ENCODE results near the gene ACAP3.

The ACAP3 gene

DNA sequence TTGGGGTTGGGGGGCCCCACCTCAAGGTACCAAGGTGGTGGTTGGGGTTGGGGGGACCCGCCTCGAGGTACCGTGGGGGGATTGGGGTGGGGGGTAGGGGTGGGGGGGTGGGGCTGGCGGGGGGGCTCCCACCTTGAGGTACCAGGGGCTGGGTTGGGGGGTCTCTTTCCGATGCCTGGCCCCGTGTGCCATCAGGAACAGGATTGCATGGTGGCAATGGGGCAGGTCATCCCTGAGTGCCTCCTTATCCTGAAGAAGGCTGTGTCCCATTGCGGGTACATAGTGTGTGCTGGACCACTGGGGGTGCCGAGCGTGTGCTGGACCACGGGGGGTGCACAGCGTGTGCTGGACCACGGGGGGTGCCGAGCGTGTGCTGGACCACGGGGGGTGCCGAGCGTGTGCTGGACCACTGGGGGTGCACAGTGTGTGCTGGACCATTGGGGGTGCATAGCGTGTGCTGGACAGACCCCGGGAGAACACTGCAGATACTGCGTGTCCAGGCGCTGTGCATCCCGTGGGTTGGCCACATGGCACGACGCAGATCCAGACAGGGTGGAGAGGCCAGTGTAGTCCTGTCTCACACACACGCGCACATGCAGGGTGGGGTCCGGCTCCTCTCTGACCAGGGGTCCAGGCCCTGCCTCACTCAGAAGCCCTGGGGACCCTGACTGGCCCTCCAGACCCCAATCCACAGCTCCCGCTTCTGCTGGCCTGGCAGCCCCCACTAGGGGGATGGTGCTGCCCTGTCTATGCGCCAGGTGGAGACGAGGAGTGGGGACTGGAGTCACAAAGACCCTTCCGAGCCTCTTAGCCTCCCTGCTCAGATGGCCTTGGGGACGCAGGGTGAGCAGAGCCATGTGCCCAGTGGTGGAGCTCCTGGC, 23.3 kb downstream of the ACAP3 start:
- DNase-seq = no peak

- peak; percentile 89 for DNase-seq
Measured at GRCh38 chr1:1283821-1284220, 23.9 kb downstream of the ACAP3 start.

- no peak for DNase-seq
Measured at GRCh38 chr1:1282998-1283397, 24.7 kb downstream of the ACAP3 start.

DNA sequence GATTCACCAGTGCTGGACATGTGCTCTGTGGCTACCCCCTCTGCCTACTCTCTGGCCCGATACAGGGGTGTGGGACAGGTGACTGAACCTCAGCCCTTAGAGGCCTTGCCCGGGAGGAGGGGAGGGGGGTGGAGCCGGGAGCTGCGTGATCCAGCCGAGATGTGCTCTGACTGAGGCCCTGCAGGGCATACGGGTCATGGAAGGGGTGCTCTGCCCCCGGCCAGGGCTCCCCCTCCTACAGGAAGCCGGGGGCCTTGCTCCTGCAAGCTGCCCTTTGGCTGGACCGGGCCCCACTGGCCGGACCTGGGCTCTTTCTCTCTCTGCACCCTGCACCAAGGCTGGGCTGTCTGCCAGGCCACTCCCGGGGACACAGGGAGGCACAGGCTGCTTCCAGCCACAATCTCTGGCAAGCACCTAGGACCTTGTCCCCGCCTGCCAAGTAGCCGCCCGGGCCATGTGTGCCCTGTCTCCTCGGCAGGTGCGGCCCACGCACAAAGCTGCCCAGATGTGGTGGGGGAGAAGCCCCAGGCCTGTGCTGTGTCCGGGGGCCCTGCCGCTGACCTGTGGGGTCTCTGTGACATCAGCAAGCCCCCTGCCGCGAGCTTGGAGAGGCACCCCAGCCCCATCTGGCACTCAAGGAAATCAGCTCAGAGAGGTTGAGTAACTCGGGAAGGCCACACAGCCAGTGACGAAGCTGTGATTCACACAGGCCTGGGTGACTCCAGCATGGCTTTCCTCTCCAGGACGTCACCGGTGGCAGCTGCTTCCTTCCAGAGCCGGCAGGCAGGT, 26.0 kb downstream of the ACAP3 start:
- peak; percentile 91 for DNase-seq

DNA sequence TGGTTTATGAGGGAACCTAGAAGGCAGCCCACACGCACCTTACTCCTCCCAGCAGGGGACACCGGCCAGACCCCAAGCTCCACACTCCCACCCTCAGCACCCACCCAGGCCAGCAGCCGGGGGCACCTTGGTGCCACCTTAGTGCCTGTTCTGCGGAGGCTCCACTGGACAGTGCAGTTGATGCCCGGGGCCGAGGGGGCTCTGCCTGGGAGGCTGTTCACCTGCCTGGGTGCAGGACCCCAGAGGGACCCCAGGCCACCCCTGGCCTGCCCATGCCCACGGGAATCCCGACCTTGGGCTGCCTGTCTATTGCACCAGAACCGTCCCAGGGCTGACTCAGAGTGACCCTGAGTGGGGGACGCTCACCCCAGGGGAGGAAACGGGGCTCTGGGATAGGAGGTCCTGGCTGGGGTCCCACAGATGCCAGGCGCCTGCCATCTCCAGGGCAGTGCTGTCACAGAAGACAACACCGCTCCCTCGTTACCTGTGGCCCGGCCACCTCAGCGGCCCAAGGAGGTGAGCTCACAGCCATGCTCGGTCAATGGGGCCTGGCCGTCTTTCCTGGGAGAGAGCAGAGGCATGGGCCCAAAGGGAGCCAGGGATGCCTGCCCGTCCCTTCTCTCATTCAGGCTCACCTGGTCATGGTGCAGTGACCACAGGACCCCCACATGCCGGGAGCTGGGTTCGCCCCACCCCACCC, 26.8 kb downstream of the ACAP3 start:
- no peak for DNase-seq

- no peak for DNase-seq
Measured at GRCh38 chr1:1279028-1279427, 28.7 kb downstream of the ACAP3 start.

DNA sequence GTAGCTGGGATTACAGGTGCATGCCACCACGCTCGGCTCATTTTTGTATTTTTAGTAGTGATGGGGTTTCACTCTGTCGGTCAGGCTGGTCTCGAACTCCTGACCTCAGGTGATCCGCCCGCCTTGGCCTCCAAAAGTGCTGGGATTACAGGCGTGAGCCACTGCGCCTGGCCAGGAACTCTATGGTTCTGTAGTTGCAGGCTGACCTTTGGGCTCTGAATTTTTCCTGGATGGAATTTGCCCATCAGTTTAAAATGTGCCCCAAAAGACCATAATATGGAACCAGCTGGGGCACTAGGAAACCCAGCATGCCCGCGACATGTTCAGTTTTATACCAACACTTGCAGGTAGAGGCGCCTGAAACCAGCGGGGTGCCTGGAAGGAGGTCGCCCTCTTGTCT, 29.1 kb downstream of the ACAP3 start:
- DNase-seq = no peak

- no peak for DNase-seq
Measured at GRCh38 chr1:1275836-1276235, 31.9 kb downstream of the ACAP3 start.

DNA sequence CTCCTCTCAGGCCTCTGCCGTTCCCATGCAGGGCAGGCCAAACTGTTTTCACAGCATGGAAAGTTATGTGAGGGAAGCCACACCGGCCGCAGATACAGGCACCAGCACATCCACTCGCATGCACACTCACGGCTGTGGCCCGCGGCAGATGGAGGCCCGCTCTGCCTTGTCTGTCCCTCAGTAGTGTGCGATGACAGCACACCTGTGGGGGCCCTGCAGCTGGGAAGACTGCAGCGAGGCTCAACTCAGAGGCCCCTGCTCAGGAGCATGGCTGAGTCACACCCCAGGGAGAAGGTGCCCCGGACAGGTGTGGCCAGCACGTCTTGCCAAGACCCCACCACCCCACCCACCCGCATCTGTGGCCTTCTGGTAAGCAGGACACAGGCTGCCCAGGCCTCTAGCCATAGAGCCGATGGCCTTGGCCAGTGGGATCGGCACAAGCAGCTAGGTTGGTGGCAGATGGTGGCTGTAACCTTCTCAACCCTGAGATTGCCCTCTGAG, 32.7 kb downstream of the ACAP3 start:
- DNase-seq = no peak

- DNase-seq = no peak
Measured at GRCh38 chr1:1274299-1274930, 33.3 kb downstream of the ACAP3 start.

- DNase-seq = peak; percentile 89
Measured at GRCh38 chr1:1273512-1274298, 34.0 kb downstream of the ACAP3 start, which contains the start of gene UBE2J2. Gene UBE2J2 (minus strand): TSS chr1:1273854. CDS start chr1:1267992, 5,862 bp downstream.

DNA sequence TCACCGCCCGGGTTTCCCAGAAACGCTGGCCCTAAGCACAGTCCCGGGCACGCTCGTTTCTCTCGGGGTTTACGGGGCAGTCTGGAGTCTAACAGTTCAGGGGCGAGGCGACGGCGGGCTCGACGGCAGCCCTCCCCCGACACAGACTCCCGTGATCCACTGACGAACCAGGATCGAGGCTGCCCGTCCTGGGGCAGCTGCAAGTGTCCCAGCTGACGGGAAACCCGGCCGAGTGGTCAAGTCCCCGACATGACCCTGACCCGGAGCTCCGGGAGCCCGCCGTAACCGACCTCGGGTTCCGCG, 34.6 kb downstream of the ACAP3 start:
- DNase-seq = no peak

DNA sequence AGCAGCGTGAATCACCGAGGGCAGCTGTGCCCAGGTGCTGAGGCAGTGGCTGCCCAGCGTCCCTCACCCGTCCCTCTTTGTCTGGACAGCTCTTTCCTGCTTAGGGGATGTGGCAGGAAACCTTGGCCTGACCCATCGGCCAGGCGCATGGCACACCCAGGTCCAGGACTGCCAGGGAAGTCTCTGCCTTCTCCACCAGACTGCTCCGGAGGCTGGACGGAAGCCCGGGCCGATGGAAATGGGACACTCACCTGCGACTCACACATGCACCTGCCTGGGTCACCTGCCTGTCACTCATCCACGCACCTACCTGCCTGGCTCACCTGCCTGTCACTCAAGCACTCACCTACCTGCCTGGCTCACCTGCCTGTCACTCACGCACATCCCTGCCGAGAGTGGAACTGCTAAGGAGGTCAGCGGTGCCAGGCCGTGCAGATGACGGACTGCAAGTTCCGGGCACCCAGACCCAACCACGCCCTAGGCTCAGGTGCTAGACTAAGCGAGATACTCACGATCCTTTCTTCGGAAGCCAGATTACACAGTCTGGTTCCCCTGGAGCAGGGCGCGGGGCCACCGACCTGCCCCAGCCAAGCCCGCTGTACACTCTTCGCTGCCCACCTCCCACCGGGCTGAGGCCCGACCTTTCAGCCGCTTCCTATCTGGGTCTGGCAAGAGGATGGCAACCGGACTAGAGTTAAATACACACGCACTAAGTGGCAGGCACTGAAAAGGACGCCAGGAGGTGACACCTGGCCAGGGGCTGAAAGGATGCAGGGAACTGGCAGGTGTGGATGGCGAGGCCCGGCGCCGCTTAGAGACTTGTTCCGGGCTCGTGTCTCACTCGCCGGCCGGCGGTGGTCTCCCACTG, 35.2 kb downstream of the ACAP3 start:
- no peak for DNase-seq

DNA sequence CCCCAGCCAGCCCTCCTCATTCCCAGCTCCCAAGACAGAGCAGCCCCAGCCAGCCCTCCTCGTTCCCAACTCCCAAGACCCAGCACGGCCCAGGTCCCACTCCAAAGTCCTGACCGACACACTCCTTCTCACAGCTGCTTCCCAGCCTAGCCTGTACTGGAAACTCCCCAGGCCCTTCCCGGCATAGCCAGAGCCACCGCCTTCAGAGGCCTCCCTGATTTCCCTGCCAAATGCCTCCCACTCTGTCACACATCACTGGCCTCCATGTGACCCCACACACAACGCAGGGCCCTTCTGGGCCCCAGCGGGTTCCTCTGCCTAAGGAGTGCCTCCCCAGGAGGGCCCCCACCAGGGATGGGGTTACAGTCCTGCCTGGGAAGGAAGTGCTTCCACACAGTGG, 36.9 kb downstream of the ACAP3 start:
- no peak for DNase-seq

- DNase-seq = no peak
Measured at GRCh38 chr1:1268284-1268682, 39.4 kb downstream of the ACAP3 start.

- no peak for DNase-seq
Measured at GRCh38 chr1:1267488-1268283, 40.0 kb downstream of the ACAP3 start.

DNA sequence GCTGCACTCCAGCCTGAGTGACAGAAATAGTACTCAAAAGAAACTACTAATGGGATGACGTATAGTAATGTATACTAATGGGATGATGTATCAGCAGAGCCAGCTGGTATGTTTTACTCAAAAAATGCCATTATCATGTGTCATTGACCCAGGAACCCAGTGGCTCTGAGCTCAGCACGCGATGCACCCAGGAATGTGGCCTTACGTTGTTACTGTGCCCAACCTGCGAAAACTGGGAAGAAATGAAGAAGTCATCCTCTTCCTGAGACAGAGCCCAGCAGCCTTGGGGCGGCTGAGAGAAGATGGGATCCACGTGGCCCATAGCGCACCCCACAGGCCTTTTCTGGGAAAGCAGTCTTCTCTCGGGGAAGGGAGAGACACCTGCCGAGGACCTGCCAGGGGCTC, 42.9 kb downstream of the ACAP3 start:
- no peak for DNase-seq

DNA sequence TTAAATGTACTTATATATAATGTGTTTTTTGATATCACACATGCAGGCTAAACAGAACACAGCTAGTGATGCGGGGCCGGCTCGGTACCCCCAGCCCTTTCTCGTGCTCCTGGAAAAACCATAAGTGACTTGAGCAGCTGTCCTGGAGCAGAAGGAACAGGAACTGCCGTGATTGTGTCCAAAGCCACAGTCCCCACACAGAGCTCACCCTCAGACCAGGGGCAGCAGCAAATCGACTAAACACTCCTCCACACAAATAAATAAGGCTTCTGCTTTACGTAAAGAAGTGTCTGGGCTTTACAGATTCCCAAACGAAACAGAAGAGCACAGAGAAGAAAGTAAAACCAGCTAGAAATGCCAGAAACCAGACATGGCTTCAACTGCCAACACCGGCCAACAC, 43.7 kb downstream of the ACAP3 start:
- no peak for DNase-seq

GRCh38 chr1:1262758-1263157, 45.0 kb downstream of the ACAP3 start:
- no peak for DNase-seq

DNA sequence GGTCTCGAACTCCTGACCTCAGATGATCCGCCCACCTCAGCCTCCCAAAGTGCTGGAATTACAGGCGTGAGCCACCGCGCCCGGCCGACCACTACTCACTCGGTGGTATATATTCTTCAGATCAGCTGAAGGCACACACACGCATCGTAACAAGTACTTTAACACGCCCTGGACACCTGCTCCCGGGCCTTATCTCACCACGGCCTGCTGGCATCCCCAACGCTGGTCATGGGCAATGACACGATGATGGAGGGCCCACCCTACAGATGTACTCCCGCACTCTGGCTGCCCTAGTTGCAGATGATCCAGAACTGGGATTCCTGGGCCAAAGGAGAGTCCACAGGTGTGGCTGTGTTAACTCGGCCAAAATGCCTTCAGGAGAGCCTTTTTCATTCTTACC, 45.7 kb downstream of the ACAP3 start:
- DNase-seq = no peak
